HepG2 (cell line): ENCODE results near the gene CSRNP3. TPM values are rescaled to one million over a fixed set of nuclear protein-coding genes. Genes with fewer than 3 reads are reported as not detected.

Source experiments
- ATAC-seq: fragments of 200-7000 bp; cut with Tn5 transposase; 3 replicates; pipeline ENCODE4 v1.9.1; 2020; ENCODE audit warnings: mild to moderate bottlenecking, moderate library complexity
- BruUV-seq: library from RNA; stranded (reverse); fragments of 400-500 nt; replicated peaks from 2 replicates; lab custom pipeline; 2021; lab: Mats Ljungman, UMichigan
- CTCF ChIA-PET: fragments of 300-600 bp; formaldehyde crosslinking; extraction: SDS; loops from one replicate; lab custom pipeline; 2021; ENCODE audit warnings: low total read pairs, inconsistent platforms, low intra/inter-chr PET ratio; lab: Yijun Ruan, JAX
- POLR2A ChIA-PET: fragments of 350-600 bp; sonication (Branson Sonifier 250); formaldehyde crosslinking; loops from one replicate; lab custom pipeline; 2020; ENCODE audit warnings: antibody characterized with exemption, inconsistent platforms; lab: Yijun Ruan, JAX
- DNase-seq: peaks from one replicate; pipeline ENCODE4 v3.0.0-alpha.2; 2015; ENCODE audit warnings: low spot score
- FAIRE-seq: peaks from 3 replicates; lab custom pipeline; 2011; peaks lifted over from hg19 to GRCh38; lab: Jason Lieb, UNC
- H2AFZ ChIP-seq: one replicate; pipeline ENCODE4 v1.6.1; 2011; ENCODE audit warnings: low read length, inconsistent platforms
- H3K27ac ChIP-seq: fragments of 300-600 bp; 3 replicates; pipeline ENCODE4 v1.8.0; 2011; ENCODE audit warnings: mixed run types, mild to moderate bottlenecking, mixed read lengths, low read length, inconsistent platforms; ENCODE audit not compliant: insufficient read depth; ENCODE audit errors: extremely low read length
- H3K27me3 ChIP-seq, 2 experiments: fragments of 200-600 bp in 1 of 2; 2 replicates in 1 of 2; 3 replicates in 1 of 2; pipeline versions ENCODE4 v1.6.0 to v1.8.0; 2011; ENCODE audit warnings: low read length in 2 of 2, mild to moderate bottlenecking in 2 of 2, moderate library complexity in 2 of 2, inconsistent platforms in 1 of 2; ENCODE audit not compliant: insufficient read depth in 2 of 2, control insufficient read depth in 1 of 2
- H3K36me3 ChIP-seq, 2 experiments: fragments of 200-600 bp in 1 of 2; replicated peaks in 1 of 2; 2 replicates in 1 of 2; 3 replicates in 1 of 2; pipeline versions ENCODE4 v1.5.1 to v1.8.0; 2011; ENCODE audit warnings: low read length in 2 of 2, inconsistent platforms in 1 of 2; ENCODE audit not compliant: insufficient read depth in 2 of 2, control insufficient read depth in 1 of 2
- H3K4me1 ChIP-seq: 2 replicates; pipeline ENCODE4 v1.5.1; 2012; ENCODE audit warnings: low read length, inconsistent platforms; ENCODE audit not compliant: insufficient read depth
- H3K4me2 ChIP-seq: 2 replicates; pipeline ENCODE4 v1.6.0; 2011; ENCODE audit warnings: low read depth, low read length, inconsistent platforms
- H3K4me3 ChIP-seq, 3 experiments: fragments of 200-600 bp in 1 of 3; sonication (generic), shearing (Covaris generic) in 1 of 3; replicated peaks in 1 of 3; 2 replicates each; pipeline ENCODE4 v1.5.1; 2011 to 2016; ENCODE audit warnings: low read length in 3 of 3, inconsistent platforms in 2 of 3, low read depth in 2 of 3, mild to moderate bottlenecking in 2 of 3, control low read depth in 1 of 3, mixed read lengths in 1 of 3; ENCODE audit not compliant: insufficient read depth in 1 of 3
- H3K79me2 ChIP-seq: one replicate; pipeline ENCODE4 v1.6.1; 2011; ENCODE audit warnings: low read length, inconsistent platforms; ENCODE audit not compliant: insufficient read depth
- H3K9ac ChIP-seq: 2 replicates; pipeline ENCODE4 v1.6.0; 2011; ENCODE audit warnings: mild to moderate bottlenecking, low read depth, low read length, inconsistent platforms; ENCODE audit not compliant: insufficient read depth
- H3K9me3 ChIP-seq: 2 replicates; pipeline ENCODE4 v1.5.1; 2012; ENCODE audit warnings: mild to moderate bottlenecking, low read length
- H4K20me1 ChIP-seq: 2 replicates; pipeline ENCODE4 v1.6.0; 2011; ENCODE audit warnings: inconsistent platforms, mild to moderate bottlenecking, low read length, moderate library complexity; ENCODE audit not compliant: insufficient read depth
- CCAR2 ChIP-seq: fragments of 200-400 bp; formaldehyde crosslinking; optimal IDR thresholded peaks from 2 replicates; pipeline ENCODE3; 2018; ENCODE audit warnings: low read depth, mild to moderate bottlenecking, low read length, moderate library complexity
- CHD2 ChIP-seq: IDR thresholded peaks from 2 replicates; pipeline ENCODE4 v1.6.1; 2011; ENCODE audit warnings: low read depth, low read length, improper control_type of control experiment
- ELF4 ChIP-seq: sonication (generic); formaldehyde crosslinking; IDR thresholded peaks from 2 replicates; pipeline ENCODE4 v1.5.0; 2020; ENCODE audit warnings: missing genetic modification reagents, mild to moderate bottlenecking, moderate library complexity, borderline replicate concordance
- GPN1 ChIP-seq: sonication (generic); formaldehyde crosslinking; IDR thresholded peaks from 2 replicates; pipeline ENCODE4 v1.5.1; 2020; ENCODE audit warnings: missing genetic modification reagents, borderline replicate concordance
- HNF4G ChIP-seq, 2 experiments: sonication (generic) in 1 of 2; formaldehyde crosslinking in 1 of 2; IDR thresholded peaks; 2 replicates each; pipeline versions ENCODE4 v1.4.0 to v1.6.1; 2011 to 2020; ENCODE audit warnings: borderline replicate concordance in 2 of 2, low read depth in 2 of 2, mild to moderate bottlenecking in 2 of 2, low read length in 1 of 2, missing genetic modification reagents in 1 of 2, moderate library complexity in 1 of 2
- MAFG ChIP-seq: sonication (generic); formaldehyde crosslinking; IDR thresholded peaks from 2 replicates; pipeline ENCODE4 v1.5.1; 2020; ENCODE audit warnings: mild to moderate bottlenecking, missing genetic modification reagents
- NAIF1 ChIP-seq: sonication (generic); formaldehyde crosslinking; IDR thresholded peaks from 2 replicates; pipeline ENCODE4 v1.5.0; 2020; ENCODE audit warnings: mild to moderate bottlenecking, missing genetic modification reagents, borderline replicate concordance
- THAP9 ChIP-seq: sonication (generic); formaldehyde crosslinking; IDR thresholded peaks from 2 replicates; pipeline ENCODE4; 2020; ENCODE audit warnings: missing genetic modification reagents, mild to moderate bottlenecking, borderline replicate concordance
- ZBTB42 ChIP-seq: sonication (generic); formaldehyde crosslinking; IDR thresholded peaks from 2 replicates; pipeline ENCODE4 v1.5.0; 2020; ENCODE audit warnings: mild to moderate bottlenecking, missing genetic modification reagents
- ZNF407 ChIP-seq: sonication (generic); formaldehyde crosslinking; IDR thresholded peaks from one replicate; pipeline ENCODE4 v1.5.1; 2020; ENCODE audit warnings: mild to moderate bottlenecking, missing genetic modification reagents; ENCODE audit errors: not compliant biosample characterization
- ZNF563 ChIP-seq: sonication (generic); formaldehyde crosslinking; IDR thresholded peaks from 2 replicates; pipeline ENCODE4 v1.8.0; 2022; ENCODE audit warnings: mild to moderate bottlenecking, moderate library complexity, missing genetic modification reagents
- ZNF777 ChIP-seq: sonication (generic); formaldehyde crosslinking; IDR thresholded peaks from 2 replicates; pipeline ENCODE4 v1.4.0; 2020; ENCODE audit warnings: missing genetic modification reagents
- WGBS: methylation state at CpG from one replicate; pipeline ENCODE4 v1.1.6; 2017; ENCODE audit warnings: low lambda C conversion rate; 5-methylcytosine and 5-hydroxymethylcytosine counted together
- in situ Hi-C: cut with HindIII; loops from 2 replicates; pipeline ENCODE4 v1.10.0; 2017; ENCODE audit warnings: low pct_unique_long_range_greater_than_20kb; ENCODE audit not compliant: extremely low pct_ligation_motif_present
- intact Hi-C: fragments of 100-400 bp; cut with micrococcal nuclease; formaldehyde crosslinking; loops from one replicate; pipeline ENCODE4 v1.10.0; 2022; ENCODE audit not compliant: unreplicated experiment
- polyA plus RNA-seq, 8 experiments: library from polyadenylated mRNA; depleted of rRNA in 3 of 8; stranded (reverse) in 7 of 8; unstranded in 1 of 8; fragments of >200 nt; fragmentation: Illumina TruSeq in 4 of 8; extraction: Trizol in 4 of 8; gene quantifications; 2 replicates each; pipeline versions ENCODE4 v1.2.1 to v1.2.3, GENCODE V29; 2011 to 2016; ENCODE audit warnings: low read depth in 4 of 8, missing spikeins in 1 of 8, mixed read lengths in 1 of 8; ENCODE audit not compliant: insufficient read depth in 1 of 8
- total RNA-seq, 5 experiments: library from RNA; depleted of rRNA; stranded (reverse); fragments of >200 nt; fragmentation: Illumina TruSeq; extraction: Trizol; gene quantifications; 2 replicates each; pipeline ENCODE4 v1.2.3, GENCODE V29; 2016; ENCODE audit warnings: low read depth in 1 of 5

The CSRNP3 gene
- total and polyA plus RNA-seq, 2 of the 13 experiments (the other 11 are each of a cell fraction or from before 2014, with no cell fraction given), result not detected

- TF ChIP-seq ZNF407, result no peak
These were observed 59.6 kb downstream of the CSRNP3 start (continued) for GRCh38 chr2:165529130-165529529.

- Histone ChIP-seq H3K4me1 (no peaks in the 10 kb centered on the region), H3K4me3 (no peak overlapping the region), H3K36me3 (no peaks in the 10 kb centered on the region), H2AFZ (no peak overlapping the region), H3K9ac (no peak overlapping the region), H3K4me2 (no peak overlapping the region), H3K9me3 (no peaks in the 10 kb centered on the region), H3K79me2 (no peaks in the 10 kb centered on the region), H3K27me3 (no peaks in the 10 kb centered on the region), H4K20me1 (no peaks in the 10 kb centered on the region), H3K27ac (no peak overlapping the region)
- no peak for FAIRE-seq
- CTCF ChIA-PET, result no interaction called here
- BruUV-seq, result no TSS peak
- no peak for ATAC-seq
- in situ Hi-C loops (no loop called here), intact Hi-C loops (no loop called here)
- WGBS, result 2% methylated on average over 1 of the region's 1 CpG
- POLR2A ChIA-PET, result no interaction called here
- DNase-seq, result no peak
- TF ChIP-seq ELF4 (CRISPR knock-in tag), result no peak
- no peak for TF ChIP-seq HNF4G (IDR thresholded peaks at IDR 0.05; ENCODE audit: borderline replicate concordance, low read depth, low read length)
- TF ChIP-seq HNF4G (CRISPR knock-in tag; IDR thresholded peaks at IDR 0.05; ENCODE audit: borderline replicate concordance, low read depth), result no peak
- no peak for TF ChIP-seq NAIF1 (CRISPR knock-in tag)
- no peak for TF ChIP-seq CCAR2
- no peak for TF ChIP-seq CHD2
- TF ChIP-seq ZNF563 (CRISPR knock-in tag), result no peak
- TF ChIP-seq GPN1 (CRISPR knock-in tag), result no peak
- no peak for TF ChIP-seq THAP9
- TF ChIP-seq ZBTB42 (CRISPR knock-in tag), result no peak
- no peak for TF ChIP-seq ZNF777
- TF ChIP-seq MAFG (CRISPR knock-in tag), result no peak
These were observed 63.8 kb downstream of the CSRNP3 start for GRCh38 chr2:165533331-165533730.
